GM18511 (cell line): ENCODE measurements around the gene TSSK6.

Source experiments
- ATAC-seq: cut with Tn5 transposase; IDR thresholded peaks from one replicate; pipeline ENCODE4 v1.9.1; 2021; ENCODE audit warnings: mild to moderate bottlenecking, moderate library complexity; ENCODE audit not compliant: unreplicated experiment

The TSSK6 gene

GRCh38 chr19:19531951-19532805 is 16.8 kb upstream of the TSSK6 start:
- ATAC-seq, result no peak

GRCh38 chr19:19530889-19531288 is 15.5 kb upstream of the TSSK6 start:
- no peak for ATAC-seq

- ATAC-seq, result no peak
These were observed 15.1 kb upstream of the TSSK6 start for GRCh38 chr19:19530423-19530804.

- no peak for ATAC-seq
These were observed 14.6 kb upstream of the TSSK6 start for GRCh38 chr19:19529783-19530422.

- ATAC-seq, result no peak
These were observed 13.6 kb upstream of the TSSK6 start, which contains the start of gene YJEFN3 for GRCh38 chr19:19528721-19529490. Gene YJEFN3, plus strand, starts transcription at chr19:19528911. Its CDS starts 22 bp downstream, at chr19:19528933.

- no peak for ATAC-seq
These were observed 12.6 kb upstream of the TSSK6 start for GRCh38 chr19:19527674-19528625.

- ATAC-seq, result no peak
These were observed 12.0 kb upstream of the TSSK6 start for GRCh38 chr19:19527371-19527656.

- no peak for ATAC-seq
These were observed 11.4 kb upstream of the TSSK6 start for GRCh38 chr19:19526581-19527370.

- ATAC-seq, result no peak
These were observed 10.4 kb upstream of the TSSK6 start for GRCh38 chr19:19525611-19526380.

- no peak for ATAC-seq
These were observed 8.7 kb upstream of the TSSK6 start for GRCh38 chr19:19524053-19524452.

- ATAC-seq, result no peak
These were observed 7.8 kb upstream of the TSSK6 start for GRCh38 chr19:19523177-19523576.

- no peak for ATAC-seq
These were observed 5.6 kb upstream of the TSSK6 start for GRCh38 chr19:19520989-19521388.

GRCh38 chr19:19517235-19517619 is 1.9 kb upstream of the TSSK6 start:
- ATAC-seq, result no peak

GRCh38 chr19:19515642-19516519 is 533 bp upstream of the TSSK6 start, which contains the start of gene NDUFA13:
Gene NDUFA13, plus strand, starts transcription at chr19:19516225. Its CDS starts 14 bp downstream, at chr19:19516239.
- ATAC-seq, result peak; percentile 95

- no peak for ATAC-seq
These were observed 1.1 kb downstream of the TSSK6 start for GRCh38 chr19:19514215-19514657.

- no peak for ATAC-seq
These were observed 1.7 kb downstream of the TSSK6 start for GRCh38 chr19:19513682-19514081.

- ATAC-seq, result no peak
These were observed 4.9 kb downstream of the TSSK6 start for GRCh38 chr19:19510432-19510831.

GRCh38 chr19:19508217-19508616 is 7.1 kb downstream of the TSSK6 start:
- no peak for ATAC-seq
